Thyroid gland (tissue), 4 donors: ENCODE data around the gene LSG1. TPM values are rescaled to one million over a fixed set of nuclear protein-coding genes. Genes with fewer than 3 reads are reported as not detected.

Experiments
- DNase-seq, 2 donors: peaks; one replicate each; pipeline ENCODE4 v3.0.0-alpha.2; 2019
- H3K27ac ChIP-seq, 3 donors: fragments of 200-600 bp; sonication (generic); 1 replicate in 2 of 3; 2 replicates in 1 of 3; pipeline ENCODE4 v1.5.1; 2016 to 2019; ENCODE audit warnings: mild to moderate bottlenecking in 1 of 3, moderate library complexity in 1 of 3
- H3K27me3 ChIP-seq: fragments of 200-600 bp; sonication (generic); one replicate; pipeline ENCODE4 v1.5.1; 2019
- H3K36me3 ChIP-seq, 2 donors: fragments of 200-600 bp; sonication (generic); one replicate each; pipeline ENCODE4 v1.5.1; 2016 to 2019
- H3K4me1 ChIP-seq, 2 donors: fragments of 200-600 bp; sonication (generic); one replicate each; pipeline ENCODE4 v1.5.1; 2017 to 2019
- H3K4me3 ChIP-seq, 3 donors: fragments of 200-600 bp; sonication (generic); replicated peaks in 1 of 3; 1 replicate in 2 of 3; 2 replicates in 1 of 3; pipeline ENCODE4 v1.5.1; 2016; ENCODE audit warnings: mild to moderate bottlenecking in 1 of 3
- H3K9me3 ChIP-seq: fragments of 200-600 bp; sonication (generic); one replicate; pipeline ENCODE4 v1.5.1; 2017
- CTCF ChIP-seq, 6 experiments: fragments of 200-600 bp in 3 of 6; fragments of 450-650 bp in 3 of 6; sonication (generic) in 3 of 6; IDR thresholded peaks; one replicate each; pipeline ENCODE4 v1.5.1; 2016 to 2019; ENCODE audit warnings: antibody characterized with exemption in 6 of 6, mild to moderate bottlenecking in 2 of 6, inconsistent platforms in 1 of 6, moderate library complexity in 1 of 6
- POLR2A ChIP-seq, 2 donors: fragments of 450-650 bp; IDR thresholded peaks; one replicate each; pipeline ENCODE4 v1.6.1; 2017; ENCODE audit warnings: antibody characterized with exemption in 2 of 2, mild to moderate bottlenecking in 2 of 2, moderate library complexity in 1 of 2
- WGBS, 2 donors: methylation state at CpG; one replicate each; pipeline ENCODE4 v1.1.5; 2017; 5-methylcytosine and 5-hydroxymethylcytosine counted together
- intact Hi-C: fragments of 100-400 bp; cut with DNase I; formaldehyde crosslinking; loops from one replicate; pipeline ENCODE4 v1.15.1; 2023
- total RNA-seq, 4 donors: library from RNA; depleted of rRNA; stranded (reverse); fragments of >200 nt; gene quantifications; one replicate each; pipeline ENCODE4 v1.2.3, GENCODE V29; 2016

Gene LSG1
- total RNA-seq, 4 donors from 2014 or later = 34.8 to 60.3 (median 49.7) TPM

GRCh38 chr3:194707147-194707540, 35.2 kb upstream of the LSG1 start:
- peaks cover 8% of the 10 kb centered on the region in 2 donors for H3K4me1 ChIP-seq
- DNase-seq = no peak
- H3K9me3 ChIP-seq = no peaks in the 10 kb centered on the region
- no peak overlapping the region for H3K27ac ChIP-seq
- no peak for TF ChIP-seq POLR2A (IDR thresholded peaks at IDR 0.05)
- TF ChIP-seq CTCF (IDR thresholded peaks at IDR 0.05) = no peak
- no peaks in the 10 kb centered on the region for H3K27me3 ChIP-seq
- intact Hi-C loops = no loop called here
- no peaks in the 10 kb centered on the region for H3K36me3 ChIP-seq
- H3K4me3 ChIP-seq = no peak overlapping the region
- 91% methylated on average over 7 of the region's 7 CpGs for WGBS, 2 donors

DNA sequence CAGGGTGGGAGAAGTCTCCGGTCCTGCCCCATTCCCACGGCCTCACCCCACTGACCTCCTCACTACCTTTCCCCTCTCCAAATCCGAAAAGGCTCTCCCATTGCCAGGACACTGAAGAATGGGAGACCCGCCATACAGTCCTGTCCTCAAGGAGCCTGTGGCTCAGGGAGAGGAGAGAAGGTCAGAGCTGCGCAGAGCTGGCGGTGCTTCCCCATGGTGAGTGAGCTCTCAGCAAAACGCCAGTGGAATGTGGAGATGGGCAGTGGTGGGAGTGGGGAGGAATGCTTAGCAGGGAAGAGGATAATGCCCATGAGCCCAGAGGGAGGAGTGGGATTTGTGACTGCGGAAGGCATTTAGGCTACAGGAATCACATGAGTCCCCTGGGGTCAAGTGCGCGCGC, 33.8 kb upstream of the LSG1 start:
- no peaks in the 10 kb centered on the region for H3K27me3 ChIP-seq
- H3K36me3 ChIP-seq = no peaks in the 10 kb centered on the region
- WGBS, 2 donors = 87 to 89% methylated on average over 10 to 11 of the region's 11 CpGs
- H3K27ac ChIP-seq = no peak overlapping the region
- intact Hi-C loops = no loop called here
- H3K4me3 ChIP-seq = no peak overlapping the region
- DNase-seq = no peak
- TF ChIP-seq CTCF (IDR thresholded peaks at IDR 0.05) = no peak
- H3K9me3 ChIP-seq = no peaks in the 10 kb centered on the region
- H3K4me1 ChIP-seq = no peaks in the 10 kb centered on the region

GRCh38 chr3:194705227-194705626, 33.2 kb upstream of the LSG1 start:
- Histone ChIP-seq H3K36me3 (no peaks in the 10 kb centered on the region), H3K27ac (no peak overlapping the region), H3K27me3 (no peaks in the 10 kb centered on the region), H3K4me1 (no peaks in the 10 kb centered on the region), H3K4me3 (no peak overlapping the region), H3K9me3 (no peaks in the 10 kb centered on the region)
- 78 to 93% methylated on average over 7 to 8 of the region's 8 CpGs for WGBS, 2 donors
- TF ChIP-seq CTCF (IDR thresholded peaks at IDR 0.05) (no peak), POLR2A (IDR thresholded peaks at IDR 0.05) (no peak)
- intact Hi-C loops = no loop called here
- DNase-seq = no peak

DNA sequence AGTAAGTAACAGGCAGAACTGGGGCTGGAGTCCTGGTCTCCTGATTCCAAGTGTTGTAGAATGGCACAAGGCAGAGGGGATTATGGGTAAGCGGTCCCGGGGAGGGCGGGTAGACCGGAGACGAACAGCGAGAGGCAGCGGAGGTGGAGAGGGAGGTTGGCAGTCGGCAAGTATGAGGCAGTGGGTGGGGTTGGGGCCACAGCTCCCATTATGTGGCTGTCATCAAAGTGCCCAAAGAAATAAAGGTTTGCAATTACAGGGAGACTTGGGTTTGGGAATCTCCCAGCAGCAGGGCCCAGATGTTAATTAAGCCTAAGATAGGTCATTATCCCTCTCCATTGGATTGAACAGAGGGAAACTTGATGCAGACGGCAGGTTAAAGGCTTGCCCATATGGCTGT, 30.6 kb upstream of the LSG1 start:
- Histone ChIP-seq H3K4me3 (no peak overlapping the region), H3K27ac (no peak overlapping the region), H3K27me3 (no peaks in the 10 kb centered on the region), H3K9me3 (no peaks in the 10 kb centered on the region), H3K36me3 (no peaks in the 10 kb centered on the region), H3K4me1 (no peaks in the 10 kb centered on the region)
- 84 to 89% methylated on average over 9 of the region's 9 CpGs for WGBS, 2 donors
- TF ChIP-seq POLR2A (IDR thresholded peaks at IDR 0.05) (no peak), CTCF (IDR thresholded peaks at IDR 0.05) (no peak)
- no peak for DNase-seq
- intact Hi-C loops = no loop called here

GRCh38 chr3:194696702-194697101, 24.7 kb upstream of the LSG1 start:
- no peak for DNase-seq

More at GRCh38 chr3:194696702-194697101, 24.7 kb upstream of the LSG1 start:
- Histone ChIP-seq H3K4me1 (peaks cover 2 to 6% of the 10 kb centered on the region in 2 donors), H3K27ac (no peak overlapping the region), H3K27me3 (no peaks in the 10 kb centered on the region), H3K9me3 (no peaks in the 10 kb centered on the region), H3K36me3 (no peaks in the 10 kb centered on the region), H3K4me3 (no peak overlapping the region)
- TF ChIP-seq POLR2A (IDR thresholded peaks at IDR 0.05) (no peak), CTCF (IDR thresholded peaks at IDR 0.05) (no peak)
- intact Hi-C loops = no loop called here
- WGBS, 2 donors = 81% methylated on average over 4 to 6 of the region's 6 CpGs
